ENCODE data around the gene TNF.

The TNF gene

GRCh38 chr6:31626952-31627351, 51.6 kb downstream of the TNF start:
- no peak for DNase-seq (ENCODE audit: low read depth in 2 of 2, low spot score in 1 of 2)

GRCh38 chr6:31627690-31628287, 52.4 kb downstream of the TNF start:
- no peak for DNase-seq (ENCODE audit: low read depth in 2 of 2, low spot score in 1 of 2)

Data from stimulated activated CD8-positive, alpha-beta memory T cell treated with anti-CD3 and anti-CD28 coated beads, Interleukin-4, amount 100 ng/mL, for 1 hour (primary cell).